GM18498 (cell line): ENCODE data around the gene C2orf69.
A peak's percentile ranks its signal among the peaks of the same experiment; 100 is the strongest.

Experiments used
- ATAC-seq: cut with Tn5 transposase; IDR thresholded peaks from one replicate; pipeline ENCODE4 v1.9.1; 2021; ENCODE audit warnings: mild to moderate bottlenecking, moderate library complexity; ENCODE audit not compliant: unreplicated experiment

The C2orf69 gene

GRCh38 chr2:199914372-199914958 is 3.4 kb downstream of the C2orf69 start:
- no peak for ATAC-seq

GRCh38 chr2:199916980-199917379 is 5.9 kb downstream of the C2orf69 start:
- ATAC-seq, result no peak

- ATAC-seq, result no peak
These were observed 11.8 kb downstream of the C2orf69 start for GRCh38 chr2:199922856-199923255.

GRCh38 chr2:199923924-199924323 is 12.8 kb downstream of the C2orf69 start:
- ATAC-seq, result no peak

- ATAC-seq, result no peak
These were observed 15.7 kb downstream of the C2orf69 start for GRCh38 chr2:199926806-199927205.

GRCh38 chr2:199928226-199928625 is 17.1 kb downstream of the C2orf69 start:
- ATAC-seq, result no peak

- no peak for ATAC-seq
These were observed 17.5 kb downstream of the C2orf69 start for GRCh38 chr2:199928626-199929025.

- ATAC-seq, result no peak
These were observed 18.2 kb downstream of the C2orf69 start for GRCh38 chr2:199929262-199929661.

- ATAC-seq, result no peak
These were observed 21.3 kb downstream of the C2orf69 start for GRCh38 chr2:199932312-199932855.

- no peak for ATAC-seq
These were observed 22.4 kb downstream of the C2orf69 start for GRCh38 chr2:199933466-199933865.

GRCh38 chr2:199936554-199936953 is 25.5 kb downstream of the C2orf69 start:
- ATAC-seq, result no peak

- ATAC-seq, result no peak
These were observed 29.3 kb downstream of the C2orf69 start for GRCh38 chr2:199940373-199940772.

GRCh38 chr2:199943373-199943772 is 32.3 kb downstream of the C2orf69 start:
- ATAC-seq, result no peak

- no peak for ATAC-seq
These were observed 35.1 kb downstream of the C2orf69 start for GRCh38 chr2:199946196-199946595.

GRCh38 chr2:199946836-199947235 is 35.7 kb downstream of the C2orf69 start:
- ATAC-seq, result no peak

GRCh38 chr2:199950396-199950795 is 39.3 kb downstream of the C2orf69 start:
- no peak for ATAC-seq

GRCh38 chr2:199951023-199951422 is 39.9 kb downstream of the C2orf69 start:
- no peak for ATAC-seq

- peak; percentile 50 for ATAC-seq
These were observed 43.9 kb downstream of the C2orf69 start for GRCh38 chr2:199955007-199955338.

- peak; percentile 86 for ATAC-seq
These were observed 44.4 kb downstream of the C2orf69 start, which contains the start of the genes MAIP1 and TYW5 for GRCh38 chr2:199955339-199956061. MAIP1 (plus strand) TSS chr2:199955582; CDS start chr2:199955799, 217 bp downstream. TYW5 (minus strand) TSS chr2:199955491; CDS start chr2:199955470, 21 bp downstream.

GRCh38 chr2:199956062-199956380 is 44.9 kb downstream of the C2orf69 start:
- ATAC-seq, result no peak

GRCh38 chr2:199958014-199958413 is 46.9 kb downstream of the C2orf69 start:
- ATAC-seq, result no peak

GRCh38 chr2:199962203-199962602 is 51.1 kb downstream of the C2orf69 start:
- ATAC-seq, result no peak
